Sigmoid colon (tissue), 7 donors: ENCODE data around the gene CFAP97. TPM values are rescaled to one million over a fixed set of nuclear protein-coding genes. Genes with fewer than 3 reads are reported as not detected.
"Not testable (repeated sequence)": the region's sequence is repeated elsewhere in the genome, so short reads cannot be mapped to it uniquely, and the experiment has no call there.

Source experiments
- DNase-seq: peaks from one replicate; pipeline ENCODE4 v3.0.0-alpha.2; 2019
- H3K27ac ChIP-seq, 4 donors: fragments of 200-600 bp; sonication (generic); one replicate each; pipeline ENCODE4 v1.5.1; 2016 to 2019; ENCODE audit warnings: mild to moderate bottlenecking in 1 of 4
- H3K27me3 ChIP-seq, 3 donors: fragments of 200-600 bp; sonication (generic); one replicate each; pipeline ENCODE4 v1.5.1; 2019; ENCODE audit warnings: mild to moderate bottlenecking in 1 of 3
- H3K36me3 ChIP-seq, 4 donors: fragments of 200-600 bp; sonication (generic); one replicate each; pipeline ENCODE4 v1.5.1; 2016 to 2019
- H3K4me1 ChIP-seq, 4 donors: fragments of 200-600 bp; sonication (generic); one replicate each; pipeline ENCODE4 v1.5.1; 2017 to 2019
- H3K4me3 ChIP-seq, 4 donors: fragments of 200-600 bp; sonication (generic); one replicate each; pipeline ENCODE4 v1.5.1; 2017 to 2019; ENCODE audit warnings: mild to moderate bottlenecking in 2 of 4, moderate library complexity in 1 of 4
- H3K9me3 ChIP-seq, 4 donors: fragments of 200-600 bp in 3 of 4; sonication (generic) in 3 of 4; one replicate each; pipeline versions ENCODE4 v1.5.1 to v1.6.1; 2013 to 2019
- CTCF ChIP-seq, 4 experiments: fragments of 450-650 bp in 3 of 4; fragments of 200-600 bp in 1 of 4; IDR thresholded peaks; one replicate each; pipeline ENCODE4 v1.5.1; 2016 to 2019; ENCODE audit warnings: antibody characterized with exemption in 4 of 4, mild to moderate bottlenecking in 3 of 4, moderate library complexity in 2 of 4
- EP300 ChIP-seq, 4 donors: sonication (generic); formaldehyde crosslinking; IDR thresholded peaks; one replicate each; pipeline ENCODE4 v1.6.1; 2017; ENCODE audit warnings: antibody characterized with exemption in 4 of 4
- POLR2A ChIP-seq, 2 donors: fragments of 450-650 bp; IDR thresholded peaks; one replicate each; pipeline ENCODE4 v1.6.1; 2016; ENCODE audit warnings: antibody characterized with exemption in 2 of 2, mild to moderate bottlenecking in 2 of 2, moderate library complexity in 2 of 2
- POLR2AphosphoS5 ChIP-seq, 4 donors: sonication (generic); formaldehyde crosslinking; IDR thresholded peaks; one replicate each; pipeline ENCODE4 v1.6.1; 2017; ENCODE audit warnings: antibody characterized with exemption in 4 of 4
- WGBS, 2 donors: extraction: QIAGEN DNeasy Blood & Tissue Kit; methylation state at CpG; one replicate each; pipeline ENCODE4 v1.1.7; 2013; 5-methylcytosine and 5-hydroxymethylcytosine counted together
- intact Hi-C: fragments of 100-400 bp; cut with DNase I; formaldehyde crosslinking; loops from one replicate; pipeline ENCODE4 v1.15.1; 2023
- polyA plus RNA-seq, 3 donors: library from polyadenylated mRNA; stranded (reverse); fragments of 200-250 nt; gene quantifications; one replicate each; pipeline ENCODE4 v1.2.3, GENCODE V29; 2013
- total RNA-seq, 4 donors: library from RNA; depleted of rRNA; stranded (reverse); fragments of >200 nt; gene quantifications; one replicate each; pipeline ENCODE4 v1.1.0, GENCODE V29; 2016
- donor health status: healthy with polysubstance abuse.
- donor health status: Bipolar disorder and iron deficiency.
- donor health status: healthy.

Gene CFAP97
- total and polyA plus RNA-seq, 7 donors: 4.4 to 46.4 (median 33.8) TPM

GRCh38 chr4:185209031-185209851, 5.4 kb upstream of the CFAP97 start, which contains the start of gene SNX25:
SNX25 (plus strand) TSS chr4:185209598; CDS start chr4:185209827, 229 bp downstream.
- H3K36me3 ChIP-seq: no peaks in the 10 kb centered on the region
- DNase-seq: peak; percentile 92
- H3K4me3 ChIP-seq: peak within 1 kb of the TSS; percentile 45 to 90 (median 89)
- H3K9me3 ChIP-seq: no peaks in the 10 kb centered on the region
- H3K27ac ChIP-seq: peak within 1 kb of the TSS; percentile 86 to 98 (median 90)
- TF ChIP-seq POLR2A (IDR thresholded peaks at IDR 0.05): no peak
- TF ChIP-seq CTCF (IDR thresholded peaks at IDR 0.05): no peak
- no peak for TF ChIP-seq EP300 (IDR thresholded peaks at IDR 0.05)
- TF ChIP-seq POLR2AphosphoS5 (IDR thresholded peaks at IDR 0.05): peak; percentile 83 to 92 (median 88)
- 1% methylated on average over 72 of the region's 72 CpGs for WGBS, 2 donors
- no peaks in the 10 kb centered on the region for H3K27me3 ChIP-seq
- intact Hi-C loops: loop anchor here (2.0 to 10.0 kb wide), 5 partner anchors 136 to 826 kb away; partner anchors contain the start of gene ACSL1
- H3K4me1 ChIP-seq: peaks cover 0 to 43% (median 28%) of the 10 kb centered on the region in 4 donors

- H3K4me1 ChIP-seq: peaks cover 0 to 44% (median 33%) of the 10 kb centered on the region in 4 donors
- H3K9me3 ChIP-seq: no peaks in the 10 kb centered on the region
- DNase-seq: no peak
- no peak for TF ChIP-seq POLR2AphosphoS5 (IDR thresholded peaks at IDR 0.05)
- no peak for TF ChIP-seq POLR2A (IDR thresholded peaks at IDR 0.05)
- TF ChIP-seq EP300 (IDR thresholded peaks at IDR 0.05): no peak
- TF ChIP-seq CTCF (IDR thresholded peaks at IDR 0.05): no peak
- no peaks in the 10 kb centered on the region for H3K27me3 ChIP-seq
- H3K36me3 ChIP-seq: no peaks in the 10 kb centered on the region
- H3K27ac ChIP-seq: no peak overlapping the region
- intact Hi-C loops: loop anchor here (10.0 kb wide), 4 partner anchors 383 to 827 kb away; partner anchors contain the start of gene ACSL1
- no peak overlapping the region for H3K4me3 ChIP-seq
- WGBS, 2 donors: 97% methylated on average over 5 of the region's 5 CpGs
Measured at GRCh38 chr4:185207466-185207865, 3.7 kb upstream of the CFAP97 start.

- H3K27me3 ChIP-seq: no peaks in the 10 kb centered on the region
- intact Hi-C loops: loop anchor here (2.0 to 10.0 kb wide), 5 partner anchors 265 to 829 kb away; partner anchors contain the start of genes ACSL1 and CCDC110
- H3K4me1 ChIP-seq: peaks cover 0 to 36% (median 29%) of the 10 kb centered on the region in 4 donors
- no peak for TF ChIP-seq EP300 (IDR thresholded peaks at IDR 0.05)
- no peak for TF ChIP-seq POLR2AphosphoS5 (IDR thresholded peaks at IDR 0.05)
- no peak for DNase-seq
- no peaks in the 10 kb centered on the region for H3K36me3 ChIP-seq
- H3K4me3 ChIP-seq: no peak overlapping the region
- H3K27ac ChIP-seq: peak overlapping the region in 1 of 4 donors; percentile 98
- WGBS, 2 donors: 91 to 92% methylated on average over 8 of the region's 8 CpGs
- H3K9me3 ChIP-seq: no peaks in the 10 kb centered on the region
Measured at GRCh38 chr4:185205697-185206342, 2.0 kb upstream of the CFAP97 start.

- peak overlapping the region; percentile 94 to 98 (median 96) for H3K27ac ChIP-seq
- H3K4me3 ChIP-seq, H3K36me3 ChIP-seq, H3K9me3 ChIP-seq, DNase-seq, H3K27me3 ChIP-seq: not testable (repeated sequence)
- intact Hi-C loops: loop anchor here (2.0 to 10.0 kb wide), 5 partner anchors 266 to 830 kb away; partner anchors contain the start of genes ACSL1 and CCDC110
- peaks cover 0 to 35% (median 29%) of the 10 kb centered on the region in 4 donors for H3K4me1 ChIP-seq
- 81 to 90% methylated on average over 13 of the region's 13 CpGs for WGBS, 2 donors
Measured at GRCh38 chr4:185205073-185205472, 1.3 kb upstream of the CFAP97 start.

GRCh38 chr4:185204238-185204910, 574 bp upstream of the CFAP97 start:
- TF ChIP-seq POLR2A (IDR thresholded peaks at IDR 0.05) (no peak), EP300 (IDR thresholded peaks at IDR 0.05) (no peak), POLR2AphosphoS5 (IDR thresholded peaks at IDR 0.05) (no peak), CTCF (IDR thresholded peaks at IDR 0.05) (no peak)
- Histone ChIP-seq H3K27me3 (no peaks in the 10 kb centered on the region), H3K4me1 (peaks cover 0 to 35% (median 29%) of the 10 kb centered on the region in 4 donors), H3K27ac (peak overlapping the region; percentile 94 to 98 (median 96)), H3K9me3 (no peaks in the 10 kb centered on the region), H3K36me3 (no peaks in the 10 kb centered on the region), H3K4me3 (peak overlapping the region; percentile 50 to 85 (median 72))
- DNase-seq: no peak
- intact Hi-C loops: loop anchor here (2.0 to 10.0 kb wide), 6 partner anchors 266 to 988 kb away; partner anchors contain the start of genes ACSL1, CCDC110 and CYP4V2
- 2 to 4% methylated on average over 14 of the region's 14 CpGs for WGBS, 2 donors
